ENCODE measurements around the gene LRFN2.

DNA sequence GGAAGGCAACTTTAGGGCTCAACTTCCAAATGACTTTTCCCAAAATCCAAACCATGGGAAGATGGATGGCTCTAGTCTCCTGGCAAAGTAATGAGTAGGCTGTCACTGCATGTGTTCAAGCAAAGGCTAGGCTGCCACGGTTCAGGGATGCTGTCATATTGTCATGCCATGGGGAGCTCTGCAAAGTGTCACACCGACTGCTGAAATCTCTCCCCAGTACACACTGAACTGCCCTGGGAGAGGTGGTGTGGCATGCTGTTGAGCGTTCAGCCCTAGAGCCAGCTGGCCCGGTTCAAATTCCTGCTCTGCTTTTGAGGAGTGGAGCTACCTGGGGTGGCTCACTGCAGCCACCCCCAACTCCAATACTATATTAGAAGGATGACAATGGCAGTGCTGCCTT lies 115.9 kb downstream of the LRFN2 start:
- TF ChIP-seq, protein P1, sequence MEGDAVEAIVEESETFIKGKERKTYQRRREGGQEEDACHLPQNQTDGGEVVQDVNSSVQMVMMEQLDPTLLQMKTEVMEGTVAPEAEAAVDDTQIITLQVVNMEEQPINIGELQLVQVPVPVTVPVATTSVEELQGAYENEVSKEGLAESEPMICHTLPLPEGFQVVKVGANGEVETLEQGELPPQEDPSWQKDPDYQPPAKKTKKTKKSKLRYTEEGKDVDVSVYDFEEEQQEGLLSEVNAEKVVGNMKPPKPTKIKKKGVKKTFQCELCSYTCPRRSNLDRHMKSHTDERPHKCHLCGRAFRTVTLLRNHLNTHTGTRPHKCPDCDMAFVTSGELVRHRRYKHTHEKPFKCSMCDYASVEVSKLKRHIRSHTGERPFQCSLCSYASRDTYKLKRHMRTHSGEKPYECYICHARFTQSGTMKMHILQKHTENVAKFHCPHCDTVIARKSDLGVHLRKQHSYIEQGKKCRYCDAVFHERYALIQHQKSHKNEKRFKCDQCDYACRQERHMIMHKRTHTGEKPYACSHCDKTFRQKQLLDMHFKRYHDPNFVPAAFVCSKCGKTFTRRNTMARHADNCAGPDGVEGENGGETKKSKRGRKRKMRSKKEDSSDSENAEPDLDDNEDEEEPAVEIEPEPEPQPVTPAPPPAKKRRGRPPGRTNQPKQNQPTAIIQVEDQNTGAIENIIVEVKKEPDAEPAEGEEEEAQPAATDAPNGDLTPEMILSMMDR (IDR thresholded peaks at IDR 0.05; ENCODE audit: low read depth, low read length, poor library complexity, severe bottlenecking) = no peak
- no peak for TF ChIP-seq EZH2phosphoT487 (IDR thresholded peaks at IDR 0.05; ENCODE audit: borderline replicate concordance, low read length)
